GM18517 (cell line): ENCODE data around the gene THADA.
"Not testable (repeated sequence)": the region's sequence is repeated elsewhere in the genome, so short reads cannot be mapped to it uniquely, and the experiment has no call there.

ENCODE experiments used
- ATAC-seq: cut with Tn5 transposase; IDR thresholded peaks from one replicate; pipeline ENCODE4 v1.9.1; 2021; ENCODE audit warnings: mild to moderate bottlenecking, moderate library complexity; ENCODE audit not compliant: unreplicated experiment

THADA gene

DNA sequence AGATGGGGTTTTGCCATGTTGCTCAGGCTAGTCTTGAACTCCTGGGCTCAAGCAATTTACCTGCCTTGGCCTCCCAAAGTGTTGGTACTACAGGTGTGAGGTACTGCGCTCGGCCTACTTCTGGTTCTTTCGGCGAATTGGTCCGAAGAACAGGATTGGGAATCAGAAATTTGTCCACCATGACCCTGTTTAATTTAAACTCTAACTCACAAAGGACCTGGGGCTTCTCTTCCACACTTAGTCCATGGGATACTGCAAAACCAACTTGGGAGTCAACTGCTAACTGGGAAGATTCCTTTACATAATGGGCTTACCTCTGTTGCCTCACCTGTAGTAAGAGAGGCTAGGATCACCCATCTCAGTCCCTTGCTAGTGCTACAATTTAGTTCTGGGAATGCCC, 289.6 kb downstream of the THADA start:
- ATAC-seq, result no peak

DNA sequence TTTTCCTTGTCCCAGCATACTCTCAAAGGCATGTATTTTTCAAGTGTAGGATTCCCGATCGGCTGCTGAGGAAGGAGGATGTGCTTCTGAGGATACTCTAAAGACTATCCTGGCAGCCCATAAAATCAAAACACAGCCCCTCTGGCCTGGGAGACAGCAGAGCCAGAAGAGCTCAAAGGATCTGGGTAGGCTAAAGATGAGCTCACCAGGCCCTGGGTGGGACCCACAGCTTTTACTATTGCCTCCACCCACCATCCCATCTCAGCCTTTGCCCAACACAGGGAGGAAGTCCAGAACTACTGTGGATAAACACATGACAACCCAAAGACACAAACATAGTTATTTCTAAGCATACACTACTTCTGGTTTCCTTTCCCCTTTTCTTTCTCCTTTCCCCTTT, 290.3 kb downstream of the THADA start:
- no peak for ATAC-seq

DNA sequence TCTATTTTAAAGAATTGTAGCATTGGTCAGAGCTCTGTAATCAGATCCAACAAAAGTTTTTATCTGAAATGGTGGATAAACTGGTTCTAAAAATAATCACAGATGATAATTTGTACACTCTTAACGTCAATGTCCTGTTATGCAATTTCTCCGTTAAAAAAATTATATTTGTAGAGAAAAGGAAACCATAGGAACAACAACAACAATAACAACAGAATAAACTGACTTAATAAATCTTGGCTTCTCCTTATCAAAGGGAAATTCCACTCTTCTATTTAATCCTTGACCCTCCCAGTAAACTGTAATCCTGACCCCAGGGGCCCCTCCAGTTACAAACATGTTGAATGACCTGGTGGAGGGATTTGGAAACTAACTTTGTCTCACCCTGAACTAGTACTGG, 290.8 kb downstream of the THADA start:
- no peak for ATAC-seq

DNA sequence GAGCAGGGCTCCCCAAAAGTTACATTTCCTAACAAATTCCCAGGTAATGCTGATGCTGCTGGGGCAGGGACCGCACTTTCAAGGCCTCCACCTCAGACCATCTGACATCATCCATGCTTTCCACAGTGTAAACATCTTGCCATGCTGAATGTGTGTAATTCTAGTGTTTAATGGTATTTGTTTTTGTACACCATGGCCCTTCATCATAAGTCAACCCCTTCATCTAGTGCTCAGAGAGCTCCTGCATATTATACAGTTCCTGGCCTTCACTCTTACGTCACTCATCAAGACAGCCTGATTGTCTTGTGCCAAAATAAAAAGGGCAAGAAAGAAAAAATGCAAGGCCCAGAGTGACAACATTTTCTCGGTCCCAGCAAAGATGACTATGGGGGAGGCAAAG, 291.9 kb downstream of the THADA start:
- ATAC-seq, result no peak

DNA sequence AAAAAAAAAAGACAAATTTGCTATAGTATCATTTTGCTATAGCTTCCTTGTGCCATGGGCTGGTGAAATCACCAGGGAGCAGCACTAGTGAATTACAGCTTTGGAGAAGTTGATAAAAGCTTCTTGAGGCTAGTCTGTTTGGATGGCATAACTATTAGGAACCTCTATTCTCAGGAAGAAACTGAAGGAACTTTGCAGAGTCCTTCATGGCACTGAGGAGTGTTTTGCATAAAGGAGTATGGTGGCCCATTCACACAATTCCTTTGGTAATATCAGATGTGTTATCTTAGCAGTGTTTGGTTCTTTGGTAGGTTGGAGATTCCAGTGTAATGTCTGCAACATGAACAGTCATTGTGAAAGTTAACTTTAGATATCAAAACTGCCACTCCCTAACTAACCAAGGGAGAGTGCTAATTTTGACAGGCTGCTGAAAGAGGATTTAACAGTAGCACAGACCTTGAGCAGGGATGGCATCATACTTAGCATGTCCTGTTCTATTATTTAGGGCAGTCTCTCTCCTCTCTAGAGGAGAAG, 292.8 kb downstream of the THADA start:
- ATAC-seq, result no peak

DNA sequence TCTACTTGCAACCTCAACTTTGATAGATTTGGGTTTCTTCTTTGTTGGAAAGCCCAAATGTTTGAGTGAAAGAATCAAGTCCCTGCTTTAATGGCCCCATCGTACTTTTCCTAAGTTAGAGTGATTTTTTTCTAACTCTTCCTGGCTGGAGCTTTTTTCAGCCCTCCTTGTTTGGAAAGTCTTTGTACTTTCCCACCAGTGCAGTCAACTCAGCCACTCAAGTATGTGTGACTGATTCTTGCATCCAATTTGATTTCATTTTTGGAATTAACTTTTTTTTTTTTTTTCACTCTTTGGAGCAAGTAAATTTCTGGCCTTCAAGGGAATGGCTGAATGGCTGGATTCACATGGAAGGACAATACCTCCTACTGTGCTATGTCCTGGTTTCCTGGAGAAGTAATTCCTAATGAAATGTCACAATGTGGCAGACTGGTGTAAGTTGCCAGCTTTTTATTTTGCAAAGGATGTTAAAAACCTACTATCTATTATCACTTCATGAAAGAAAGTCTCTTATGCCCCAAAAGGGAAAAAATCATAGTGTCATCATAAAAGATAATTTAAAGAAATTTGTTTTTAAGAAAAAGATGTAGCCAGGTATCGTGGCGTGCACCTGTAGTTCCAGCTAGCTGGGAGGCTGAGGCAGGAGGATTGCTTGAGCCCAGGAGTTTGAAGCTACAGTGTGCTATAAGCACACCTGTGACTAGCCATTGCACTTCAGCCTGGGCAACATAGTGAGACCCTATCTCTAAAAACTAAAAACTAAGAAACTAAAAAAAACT, 293.5 kb downstream of the THADA start:
- no peak for ATAC-seq

DNA sequence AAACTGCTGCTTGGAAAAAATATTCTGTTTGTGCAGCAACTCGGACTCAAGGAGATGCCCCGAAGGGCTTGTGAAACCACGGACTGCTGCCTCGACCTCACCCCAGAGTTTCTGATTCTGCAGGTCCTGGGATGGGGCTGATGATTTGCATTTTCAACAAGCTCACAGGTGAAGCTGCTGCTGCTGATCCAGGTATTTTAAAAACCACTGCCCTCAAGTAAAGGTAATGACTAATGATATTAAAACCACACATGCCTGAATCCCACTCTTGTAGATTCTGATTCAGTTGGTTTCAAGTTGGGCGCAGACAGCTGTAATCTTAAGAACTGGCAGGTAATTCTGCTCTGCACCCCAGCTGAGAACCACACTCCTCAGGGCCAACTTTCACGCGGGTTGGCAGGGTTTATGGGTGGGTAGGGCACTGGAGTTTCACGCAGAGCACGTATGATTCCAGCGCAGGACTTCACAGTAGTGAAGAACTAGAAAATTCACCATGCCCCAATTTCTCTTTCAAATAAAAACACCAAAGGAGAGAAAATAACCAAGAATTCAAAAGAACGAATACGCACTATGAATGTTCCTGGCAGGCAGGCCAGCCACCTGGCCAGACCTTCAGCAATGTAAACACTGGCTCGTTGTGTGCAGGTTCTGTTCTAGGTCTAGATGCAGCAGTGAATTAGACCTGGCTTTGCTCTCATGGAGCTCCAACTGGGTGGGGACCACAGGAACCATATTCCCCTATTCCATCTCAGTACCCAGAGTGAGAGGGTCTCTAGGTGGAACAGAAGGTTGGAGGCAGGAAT, 294.9 kb downstream of the THADA start:
- no peak for ATAC-seq

DNA sequence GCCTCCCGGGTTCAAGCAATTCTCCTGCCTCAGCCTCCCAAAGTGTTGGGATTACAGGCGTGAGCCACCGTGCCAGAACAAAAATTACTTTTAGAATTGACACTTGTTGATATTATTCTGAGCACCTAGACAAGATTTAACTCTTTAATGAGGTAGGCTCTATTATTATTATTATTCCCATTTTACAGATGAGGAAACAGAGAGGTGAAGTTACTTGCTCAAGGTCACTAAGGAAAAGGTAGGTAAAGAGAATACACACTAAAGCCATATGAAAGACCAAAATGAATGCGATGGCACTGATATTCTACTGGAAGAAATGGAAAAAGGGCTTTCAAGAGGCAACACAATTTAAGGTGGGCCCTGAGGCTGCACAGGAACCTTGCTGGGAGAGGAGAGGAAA, 295.6 kb downstream of the THADA start:
- ATAC-seq, result no peak

DNA sequence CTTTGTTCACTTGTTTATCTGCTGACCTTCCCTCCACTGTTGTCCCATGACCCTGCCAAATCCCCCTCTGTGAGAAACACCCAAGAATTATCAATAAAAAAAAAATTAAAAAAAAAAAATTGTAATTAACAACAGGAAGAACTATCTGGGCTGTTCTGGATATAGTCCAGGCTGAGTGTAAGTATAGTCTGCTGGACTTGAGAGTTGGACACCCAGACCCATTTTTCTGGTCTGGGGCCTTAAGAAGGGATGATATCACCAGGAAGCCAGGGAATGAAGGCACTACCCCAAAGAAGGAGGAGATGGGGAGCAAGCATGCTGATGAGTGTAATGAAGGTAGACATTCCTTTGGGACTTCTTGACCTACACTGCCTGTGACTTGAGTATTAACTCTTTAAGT, 297.3 kb downstream of the THADA start:
- ATAC-seq, result no peak

DNA sequence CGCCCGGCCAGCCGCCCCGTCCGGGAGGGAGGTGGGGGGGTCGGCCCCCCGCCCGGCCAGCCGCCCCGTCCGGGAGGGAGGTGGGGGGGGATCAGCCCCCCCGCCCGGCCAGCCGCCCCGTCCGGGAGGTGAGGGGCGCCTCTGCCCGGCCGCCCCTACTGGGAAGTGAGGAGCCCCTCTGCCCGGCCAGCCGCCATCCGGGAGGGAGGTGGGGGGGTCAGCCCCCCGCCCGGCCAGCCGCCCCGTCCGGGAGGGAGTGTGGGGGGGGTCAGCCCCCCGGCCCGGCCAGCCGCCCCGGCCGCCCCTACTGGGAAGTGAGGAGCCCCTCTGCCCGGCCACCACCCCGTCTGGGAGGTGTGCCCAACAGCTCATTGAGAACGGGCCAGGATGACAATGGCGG, 298.1 kb downstream of the THADA start:
- ATAC-seq, result not testable (repeated sequence)

DNA sequence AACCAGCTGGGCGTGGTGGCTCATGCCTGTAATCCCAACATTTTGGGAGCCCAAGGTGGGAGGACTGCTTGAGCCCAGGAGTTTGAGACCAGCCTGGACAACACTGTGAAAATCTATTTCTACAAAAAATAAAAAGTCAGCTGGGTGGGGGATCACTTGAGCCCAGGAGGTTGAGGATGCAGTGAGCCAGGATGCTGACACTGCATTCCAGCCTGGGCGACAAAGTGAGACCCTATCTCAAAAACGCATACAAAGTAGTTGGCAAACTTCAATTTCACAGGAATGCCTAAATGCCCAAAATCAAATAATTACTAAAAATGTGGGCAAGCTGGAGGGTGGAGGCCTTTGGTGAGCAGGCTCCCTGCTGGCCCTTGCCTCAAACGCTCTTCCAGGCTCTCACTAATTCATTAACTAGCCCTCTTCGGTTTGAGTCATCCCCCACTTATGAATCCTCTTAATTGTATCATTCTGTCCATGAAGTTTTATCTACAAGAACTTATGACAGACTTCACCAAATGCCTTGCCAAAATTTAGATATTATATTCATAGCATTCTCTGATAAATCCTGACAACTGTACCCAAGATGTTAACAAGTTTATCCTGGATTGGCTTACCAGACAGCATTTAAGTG, 300.8 kb downstream of the THADA start:
- ATAC-seq, result no peak

DNA sequence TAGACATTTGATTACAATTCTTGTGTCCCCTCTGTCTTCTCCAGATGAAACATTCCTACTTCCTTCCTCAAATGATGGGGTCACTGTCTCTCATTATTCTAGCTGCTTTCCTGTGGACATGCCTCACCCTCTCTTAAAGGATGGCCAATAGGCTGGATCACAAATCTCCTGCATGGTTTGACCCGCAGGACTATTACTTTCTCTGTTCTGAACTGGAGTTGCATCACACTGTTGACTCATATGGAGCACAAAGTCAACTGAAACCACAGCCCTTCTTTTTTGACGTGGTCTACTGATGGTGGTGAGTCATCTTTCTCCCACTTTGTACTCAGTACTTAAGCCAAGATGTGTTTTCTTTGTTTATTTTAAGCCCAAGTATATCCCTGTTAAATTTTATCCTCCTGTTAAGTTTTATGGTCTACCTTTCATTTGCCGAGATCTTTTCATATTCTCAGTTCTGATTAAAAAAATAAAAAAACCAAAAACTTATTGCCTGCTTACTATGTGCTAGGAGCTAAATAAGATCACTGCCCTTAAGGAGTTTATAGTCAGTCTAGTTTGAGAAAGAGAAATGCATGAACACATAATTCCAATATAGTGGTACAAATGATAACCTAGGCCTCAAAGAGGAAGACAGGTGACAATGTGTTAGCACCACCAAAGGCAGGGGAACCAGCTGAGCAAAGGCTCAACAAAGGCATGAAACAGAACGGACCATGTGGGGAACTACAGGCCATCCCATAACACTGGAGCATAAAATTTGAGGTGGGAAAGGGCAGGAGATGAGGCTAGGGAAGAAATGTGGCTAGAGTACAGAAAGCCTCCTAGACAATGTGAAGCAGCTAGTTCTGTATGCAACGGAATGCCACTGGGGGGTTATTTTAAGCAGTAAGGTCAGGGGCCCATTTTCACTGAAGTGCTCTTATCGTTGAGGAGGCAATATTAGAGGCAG, 301.8 kb downstream of the THADA start:
- ATAC-seq, result peak; percentile 97

DNA sequence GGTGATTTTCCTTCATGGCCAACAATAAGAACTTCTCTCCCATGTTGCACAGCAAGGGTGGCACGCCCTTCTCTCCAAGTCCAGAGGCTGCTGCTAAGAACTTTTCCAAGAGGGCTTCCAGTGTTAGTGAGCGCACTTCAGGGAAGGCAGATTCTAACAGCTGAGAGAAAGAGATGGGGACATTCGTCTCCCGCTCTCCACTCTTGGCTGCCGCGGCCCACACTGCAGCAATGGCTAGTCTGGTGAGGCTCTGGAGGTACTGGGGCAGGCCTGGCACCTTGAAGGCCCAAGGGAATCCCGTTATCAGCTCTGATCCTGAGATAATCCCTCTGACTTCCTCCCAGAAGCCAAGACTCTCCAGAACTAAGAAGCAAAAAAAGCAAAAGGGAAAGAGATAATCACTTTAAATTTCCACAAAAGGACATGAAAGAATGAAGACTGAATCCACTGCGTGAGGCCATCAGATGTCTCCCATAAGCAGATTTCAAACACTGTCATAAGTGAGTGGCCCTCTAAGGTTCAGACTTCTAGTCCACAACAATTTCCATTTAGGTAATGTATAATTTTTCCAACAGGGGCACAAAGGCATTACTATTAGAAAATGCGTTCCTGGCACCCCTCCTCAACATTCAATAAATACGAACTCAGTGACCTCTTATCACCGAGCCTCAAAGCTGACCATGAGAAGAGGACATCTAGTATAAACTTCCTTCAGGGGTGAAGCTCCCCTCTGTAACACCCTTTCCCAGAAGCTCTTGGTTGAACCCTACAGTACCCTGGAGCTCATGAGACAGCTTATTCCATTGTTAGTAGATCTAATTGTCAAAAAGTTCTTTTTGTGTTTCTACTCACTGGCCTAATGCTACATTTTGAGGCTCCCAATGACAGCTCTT, 302.7 kb downstream of the THADA start:
- no peak for ATAC-seq

DNA sequence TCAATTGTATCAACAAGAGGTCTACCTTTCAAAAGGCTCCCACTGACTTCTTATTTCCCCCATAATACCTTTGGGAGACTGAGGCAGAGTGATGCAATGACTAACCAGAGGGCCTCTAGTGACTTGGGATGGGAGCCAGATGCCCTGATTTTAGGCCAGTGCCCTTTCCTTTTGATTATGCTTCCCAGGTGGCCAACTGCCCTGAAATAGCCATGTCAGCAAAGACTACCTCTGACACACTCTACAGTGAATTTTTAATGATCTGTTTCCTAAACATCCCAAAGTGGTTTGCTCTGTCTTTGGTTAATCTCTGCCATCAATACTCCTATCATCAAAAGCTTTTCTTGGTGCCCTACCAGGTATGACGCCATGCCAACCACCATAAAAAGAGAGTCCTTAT, 303.5 kb downstream of the THADA start:
- ATAC-seq, result no peak

DNA sequence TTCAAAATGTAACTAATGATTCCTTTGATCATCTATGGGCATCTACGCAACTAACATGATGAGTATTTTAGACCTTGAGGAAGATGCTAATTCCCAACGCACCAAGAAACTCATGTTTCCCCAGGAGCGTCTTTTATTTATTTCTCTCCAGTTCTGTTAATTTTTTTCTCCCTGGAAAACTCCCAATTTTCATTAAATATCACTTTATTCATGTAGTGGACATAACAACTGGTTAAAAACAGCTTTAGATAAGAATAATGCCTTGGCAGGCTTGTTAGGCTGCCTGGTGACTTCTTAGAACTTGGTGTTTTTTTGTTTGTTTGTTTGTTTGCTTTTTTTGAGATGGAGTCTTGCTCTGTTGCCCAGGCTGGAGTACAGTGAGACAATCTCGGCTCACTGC, 306.5 kb downstream of the THADA start:
- ATAC-seq, result no peak

DNA sequence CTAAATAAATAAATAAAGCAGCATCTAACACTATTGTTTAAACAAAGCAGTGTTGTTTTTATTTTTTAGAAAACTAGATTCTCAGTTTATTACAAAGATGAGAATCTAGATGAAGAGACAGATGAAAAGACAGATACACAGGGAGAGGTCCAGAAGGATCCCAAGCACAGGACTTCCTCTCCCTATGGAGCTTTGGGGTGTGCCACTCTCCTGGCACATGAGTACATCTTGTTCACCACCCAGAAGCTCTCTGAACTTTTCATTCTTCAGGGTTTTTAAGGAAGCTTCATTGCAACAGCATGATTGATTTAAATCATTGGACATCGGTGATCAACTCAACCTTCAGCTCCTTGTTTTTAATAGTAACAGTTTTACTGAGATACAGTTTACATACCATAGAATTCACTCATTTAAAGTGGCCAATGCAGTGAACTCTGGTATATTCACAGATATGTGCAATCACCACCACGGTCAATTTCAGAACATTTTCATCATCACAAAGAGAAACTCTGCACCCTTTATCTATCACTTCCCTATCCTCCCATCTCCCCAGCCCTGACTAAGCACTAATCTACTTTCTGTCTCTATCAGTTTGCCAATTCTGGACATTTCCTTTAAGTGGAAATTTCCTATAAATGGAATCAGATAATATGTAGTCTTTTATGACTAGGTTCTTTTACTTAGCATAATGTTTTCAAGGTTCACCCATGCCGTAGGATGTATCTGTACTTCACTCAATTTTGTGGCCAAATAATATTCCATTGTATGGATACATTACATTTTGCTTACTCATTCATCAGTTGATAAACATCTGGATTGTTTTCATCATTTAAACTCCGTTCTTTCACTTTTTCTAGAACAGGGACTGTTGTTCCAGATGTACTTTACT, 307.2 kb downstream of the THADA start:
- ATAC-seq, result no peak

DNA sequence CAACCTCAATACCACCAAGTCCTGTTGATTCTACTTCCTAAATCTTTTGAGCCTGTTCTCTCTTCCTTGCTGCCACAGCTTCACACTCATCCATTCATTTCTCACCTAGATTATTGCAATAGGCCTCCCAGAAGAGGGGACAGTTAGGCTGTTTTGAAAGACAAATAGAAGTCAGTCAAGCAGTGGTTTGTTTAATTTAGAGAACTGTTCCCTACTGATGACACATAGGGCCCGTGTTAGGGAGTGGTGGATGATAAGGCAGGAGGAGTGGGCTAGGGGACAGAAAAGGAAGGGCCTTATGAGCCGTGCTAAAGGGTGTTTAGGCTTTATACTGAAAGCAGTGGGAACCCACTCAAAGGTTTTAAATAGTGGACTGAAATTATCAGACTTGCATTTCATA, 309.9 kb downstream of the THADA start:
- ATAC-seq, result no peak

DNA sequence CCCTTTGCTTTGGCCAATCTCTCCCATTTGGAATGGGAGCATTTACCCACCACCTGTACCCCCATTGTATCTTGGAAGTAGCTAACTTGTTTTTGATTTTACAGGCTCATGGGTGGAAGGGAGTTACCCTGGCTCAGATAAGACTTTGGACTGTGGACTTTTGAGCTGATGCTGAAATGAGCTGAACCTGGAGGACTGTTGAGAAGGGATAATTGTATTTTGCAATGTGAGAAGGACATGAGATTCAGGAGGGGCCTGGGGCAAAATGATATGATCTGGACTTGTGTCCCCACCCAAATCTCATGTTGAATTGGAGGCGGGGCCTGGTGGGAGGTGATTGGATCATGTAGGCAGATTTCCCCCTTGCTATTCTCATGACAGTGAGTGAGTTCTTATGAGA, 310.9 kb downstream of the THADA start:
- ATAC-seq, result no peak

DNA sequence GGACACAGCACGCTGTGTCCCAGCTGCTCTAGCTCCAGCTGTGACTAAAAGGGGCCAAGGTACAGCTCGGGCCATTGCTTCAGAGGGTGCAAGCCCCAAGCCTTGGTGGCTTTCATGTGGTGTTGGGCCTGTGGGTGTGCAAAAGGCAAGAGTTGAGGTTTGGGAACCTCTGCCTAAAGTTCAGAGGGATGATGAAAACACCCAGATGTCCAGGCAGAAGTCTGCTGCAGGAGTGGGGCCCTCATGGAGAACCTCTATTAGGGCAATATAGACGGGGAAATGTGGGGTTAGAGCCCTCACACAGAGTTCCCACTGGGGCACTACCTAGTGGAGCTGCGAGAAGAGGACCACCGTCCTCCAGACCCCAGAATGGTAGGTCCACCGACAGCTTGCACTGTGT, 311.5 kb downstream of the THADA start:
- ATAC-seq, result not testable (repeated sequence)
